ENCODE results near the gene GPR173.
A peak's percentile ranks its signal among the peaks of the same experiment; 100 is the strongest.

Gene GPR173

DNA sequence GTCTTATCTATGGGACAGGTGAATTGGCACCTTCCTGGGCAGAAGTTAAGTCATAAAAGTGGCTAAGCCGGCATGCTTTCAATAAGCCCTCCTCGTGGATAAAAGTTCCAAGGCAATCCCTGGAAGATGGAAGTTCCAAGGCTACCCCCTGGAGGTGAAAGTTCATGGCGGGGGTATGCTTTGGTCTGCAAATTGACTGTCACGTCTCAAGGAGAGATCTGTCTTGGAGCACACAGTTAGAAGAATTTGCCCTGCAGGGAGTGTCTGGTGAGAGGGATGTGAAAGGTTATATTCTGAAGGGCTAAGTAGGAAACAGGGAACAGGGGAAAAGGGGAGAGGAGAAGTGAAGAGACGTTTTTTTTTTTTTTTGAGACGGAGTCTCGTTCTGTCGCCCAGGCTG lies 26.2 kb upstream of the GPR173 start:
- Histone ChIP-seq H3K9me3 (ENCODE audit: control insufficient read depth, insufficient read depth, low read depth, low read length) (peaks cover 7% of the 10 kb centered on the region; the same call in 1 of the 2 replicates), H3K36me3 (ENCODE audit: control insufficient read depth, insufficient read depth, low read length) (no peaks in the 10 kb centered on the region), H3K4me3 (ENCODE audit: low read depth, low read length) (no peak overlapping the region), H3K27me3 (ENCODE audit: control insufficient read depth, insufficient read depth, low read length) (no peaks in the 10 kb centered on the region), H3K9ac (ENCODE audit: low read length) (no peak overlapping the region), H3K4me1 (ENCODE audit: control insufficient read depth, insufficient read depth, low read length) (0 out of 2 replicates have a peak, but pooled peaks cover 3% of the 10 kb centered on the region), H3K27ac (ENCODE audit: low read depth, low read length) (no peak overlapping the region)

DNA sequence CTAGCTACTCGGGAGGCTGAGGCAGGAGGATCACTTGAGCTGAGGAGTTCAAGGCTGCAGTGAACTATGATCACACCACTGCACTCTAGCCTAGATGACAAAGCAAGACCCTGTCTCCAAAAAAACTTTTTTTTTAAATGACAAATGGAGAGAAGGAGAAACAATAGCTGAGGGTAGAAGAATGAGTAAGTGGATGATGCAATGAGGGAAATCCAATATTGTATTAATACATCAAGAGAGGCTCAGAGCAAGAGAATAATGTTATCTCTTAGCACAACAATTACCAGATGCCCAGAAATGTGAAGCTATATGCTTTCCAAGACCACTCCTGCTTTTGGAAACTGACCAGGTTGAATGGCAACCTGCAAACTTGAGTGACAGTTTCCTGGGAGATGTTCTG lies 19.9 kb upstream of the GPR173 start:
- Histone ChIP-seq H3K9me3 (ENCODE audit: control insufficient read depth, insufficient read depth, low read depth, low read length) (peaks cover 7% of the 10 kb centered on the region; the same call in 1 of the 2 replicates), H3K27ac (ENCODE audit: low read depth, low read length) (no peak overlapping the region), H3K27me3 (ENCODE audit: control insufficient read depth, insufficient read depth, low read length) (no peaks in the 10 kb centered on the region), H3K4me1 (ENCODE audit: control insufficient read depth, insufficient read depth, low read length) (peaks cover 6% of the 10 kb centered on the region; the same call in 1 of the 2 replicates), H3K36me3 (ENCODE audit: control insufficient read depth, insufficient read depth, low read length) (no peaks in the 10 kb centered on the region), H3K9ac (ENCODE audit: low read length) (no peak overlapping the region), H3K4me3 (ENCODE audit: low read depth, low read length) (no peak overlapping the region)

DNA sequence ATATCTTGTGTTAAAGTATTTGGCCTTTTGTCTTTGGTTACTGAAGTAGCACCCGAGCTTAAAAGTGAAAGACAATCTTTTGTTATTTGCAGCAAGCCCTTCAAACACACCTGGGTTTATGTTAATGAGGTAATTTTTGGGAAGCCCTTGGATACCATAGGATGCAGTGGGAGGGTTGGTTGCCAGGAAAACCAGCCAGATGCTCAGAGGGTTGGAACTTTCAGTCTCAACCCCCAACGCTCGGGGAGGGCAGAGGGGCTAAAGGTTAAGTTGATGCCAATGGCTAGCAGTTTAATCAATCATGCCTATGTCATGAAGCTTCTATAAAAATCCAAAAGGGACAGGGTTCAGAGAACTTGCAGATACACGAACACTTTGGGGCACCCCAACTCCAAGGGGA lies 17.2 kb upstream of the GPR173 start:
- no peaks in the 10 kb centered on the region; the same call in 1 of the 2 replicates for H3K9me3 ChIP-seq (ENCODE audit: control insufficient read depth, insufficient read depth, low read depth, low read length)
- H3K27ac ChIP-seq (ENCODE audit: low read depth, low read length): no peak overlapping the region
- no peak overlapping the region for H3K4me3 ChIP-seq (ENCODE audit: low read depth, low read length)
- H3K27me3 ChIP-seq (ENCODE audit: control insufficient read depth, insufficient read depth, low read length): no peaks in the 10 kb centered on the region
- no peaks in the 10 kb centered on the region for H3K36me3 ChIP-seq (ENCODE audit: control insufficient read depth, insufficient read depth, low read length)
- H3K9ac ChIP-seq (ENCODE audit: low read length): no peak overlapping the region
- peaks cover 6% of the 10 kb centered on the region; the same call in 1 of the 2 replicates for H3K4me1 ChIP-seq (ENCODE audit: control insufficient read depth, insufficient read depth, low read length)

DNA sequence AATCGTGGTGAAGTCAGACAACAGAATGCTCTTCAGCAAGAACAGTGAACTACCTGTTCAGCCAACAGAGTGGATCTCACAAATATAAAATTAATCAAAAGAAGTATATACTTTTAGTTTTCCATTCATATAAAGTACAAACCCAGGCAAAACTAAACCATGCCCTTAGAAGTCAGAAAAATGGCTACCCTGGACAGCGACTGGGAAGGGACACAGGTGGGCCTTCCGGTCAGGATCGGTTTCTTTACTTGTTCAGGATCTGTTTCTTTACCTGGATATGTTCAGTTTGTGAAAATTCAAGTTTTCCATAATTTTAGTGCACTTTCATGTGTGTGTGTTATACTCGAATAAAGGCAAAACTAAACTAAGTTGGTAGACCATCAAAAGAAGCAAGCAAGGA lies 12.4 kb upstream of the GPR173 start:
- Histone ChIP-seq H3K4me3 (ENCODE audit: low read depth, low read length) (no peak overlapping the region), H3K9me3 (ENCODE audit: control insufficient read depth, insufficient read depth, low read depth, low read length) (no peaks in the 10 kb centered on the region), H3K4me1 (ENCODE audit: control insufficient read depth, insufficient read depth, low read length) (peaks cover 6% of the 10 kb centered on the region; the same call in 1 of the 2 replicates), H3K27ac (ENCODE audit: low read depth, low read length) (no peak overlapping the region), H3K9ac (ENCODE audit: low read length) (no peak overlapping the region), H3K27me3 (ENCODE audit: control insufficient read depth, insufficient read depth, low read length) (no peaks in the 10 kb centered on the region), H3K36me3 (ENCODE audit: control insufficient read depth, insufficient read depth, low read length) (no peaks in the 10 kb centered on the region)

DNA sequence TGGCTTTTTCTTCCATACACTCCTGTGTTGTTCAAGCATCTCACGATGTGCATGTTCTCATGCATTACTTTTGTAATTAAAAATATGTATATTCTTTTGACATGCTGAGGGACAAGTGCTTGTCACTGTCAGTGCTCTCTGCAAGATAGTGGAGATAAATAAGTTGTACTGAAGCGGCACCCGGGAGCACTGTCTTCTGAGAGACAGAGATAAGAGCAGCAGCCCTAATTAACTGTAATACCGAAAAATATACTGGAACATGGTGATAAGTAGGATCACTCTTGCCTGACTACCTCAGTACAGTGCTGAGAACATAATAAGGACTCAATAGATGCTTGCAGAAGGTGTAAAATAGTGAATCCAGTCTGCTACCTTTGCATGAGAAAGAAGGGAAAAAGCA lies 9.4 kb upstream of the GPR173 start:
- no peaks in the 10 kb centered on the region for H3K4me1 ChIP-seq (ENCODE audit: control insufficient read depth, insufficient read depth, low read length)
- H3K36me3 ChIP-seq (ENCODE audit: control insufficient read depth, insufficient read depth, low read length): no peaks in the 10 kb centered on the region
- H3K9ac ChIP-seq (ENCODE audit: low read length): no peak overlapping the region
- no peak overlapping the region for H3K27ac ChIP-seq (ENCODE audit: low read depth, low read length)
- no peaks in the 10 kb centered on the region; the same call in 1 of the 2 replicates for H3K9me3 ChIP-seq (ENCODE audit: control insufficient read depth, insufficient read depth, low read depth, low read length)
- no peak overlapping the region for H3K4me3 ChIP-seq (ENCODE audit: low read depth, low read length)
- H3K27me3 ChIP-seq (ENCODE audit: control insufficient read depth, insufficient read depth, low read length): no peaks in the 10 kb centered on the region

DNA sequence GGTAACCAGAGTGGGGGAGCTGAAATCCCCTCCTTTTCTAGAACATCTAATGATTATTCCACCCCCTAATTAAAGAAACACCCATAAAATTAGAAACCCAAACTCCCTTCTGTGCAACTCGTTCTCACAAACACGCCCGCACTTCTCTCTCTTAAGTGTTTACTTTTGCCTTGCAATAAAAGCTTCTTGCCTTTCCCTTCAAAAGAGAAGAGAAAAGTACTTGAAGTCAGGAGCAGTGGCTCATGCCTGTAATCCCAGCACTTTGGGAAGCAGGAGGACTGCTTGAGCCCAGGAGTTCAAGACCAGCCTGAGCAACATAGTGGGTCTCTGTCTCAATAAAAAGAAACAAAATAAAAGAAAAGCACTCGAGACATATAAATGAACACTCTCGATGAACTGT lies 3.6 kb upstream of the GPR173 start:
- Histone ChIP-seq H3K27me3 (ENCODE audit: control insufficient read depth, insufficient read depth, low read length) (no peaks in the 10 kb centered on the region), H3K36me3 (ENCODE audit: control insufficient read depth, insufficient read depth, low read length) (no peaks in the 10 kb centered on the region), H3K9me3 (ENCODE audit: control insufficient read depth, insufficient read depth, low read depth, low read length) (no peaks in the 10 kb centered on the region; the same call in 1 of the 2 replicates)

DNA sequence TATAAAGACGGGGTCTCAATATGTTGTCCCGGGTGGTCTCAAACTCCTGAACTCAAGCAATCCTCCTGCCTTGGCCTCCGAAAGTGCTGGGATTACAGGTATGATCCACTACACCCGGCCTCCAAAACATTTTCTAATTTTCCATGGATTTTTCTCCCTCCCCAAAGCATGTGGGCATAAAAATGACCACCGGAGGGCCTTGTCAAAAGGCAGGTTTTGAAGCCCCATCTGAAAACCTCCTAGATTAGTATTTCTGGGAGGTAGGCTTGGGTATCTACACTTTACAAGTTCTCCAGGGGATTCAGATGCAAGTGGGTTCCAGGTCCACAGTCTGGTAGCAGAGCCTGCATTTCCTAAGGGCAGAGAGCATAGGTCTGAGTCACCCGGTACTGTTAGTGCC lies 1.4 kb upstream of the GPR173 start:
- peaks cover 16% of the 10 kb centered on the region; the same call in 1 of the 2 replicates for H3K4me1 ChIP-seq (ENCODE audit: control insufficient read depth, insufficient read depth, low read length)
- H3K9me3 ChIP-seq (ENCODE audit: control insufficient read depth, insufficient read depth, low read depth, low read length): peaks cover 6% of the 10 kb centered on the region; the same call in 1 of the 2 replicates
- no peak overlapping the region for H3K9ac ChIP-seq (ENCODE audit: low read length)
- H3K27me3 ChIP-seq (ENCODE audit: control insufficient read depth, insufficient read depth, low read length): no peaks in the 10 kb centered on the region
- H3K36me3 ChIP-seq (ENCODE audit: control insufficient read depth, insufficient read depth, low read length): no peaks in the 10 kb centered on the region
- no peak overlapping the region for H3K4me3 ChIP-seq (ENCODE audit: low read depth, low read length)
- no peak overlapping the region for H3K27ac ChIP-seq (ENCODE audit: low read depth, low read length)

More for the DNA sequence above, 3.6 kb upstream of the GPR173 start:
- Histone ChIP-seq H3K27ac (ENCODE audit: low read depth, low read length) (no peak overlapping the region), H3K4me1 (ENCODE audit: control insufficient read depth, insufficient read depth, low read length) (peaks cover 9% of the 10 kb centered on the region; the same call in 1 of the 2 replicates), H3K9ac (ENCODE audit: low read length) (no peak overlapping the region), H3K4me3 (ENCODE audit: low read depth, low read length) (no peak overlapping the region)

DNA sequence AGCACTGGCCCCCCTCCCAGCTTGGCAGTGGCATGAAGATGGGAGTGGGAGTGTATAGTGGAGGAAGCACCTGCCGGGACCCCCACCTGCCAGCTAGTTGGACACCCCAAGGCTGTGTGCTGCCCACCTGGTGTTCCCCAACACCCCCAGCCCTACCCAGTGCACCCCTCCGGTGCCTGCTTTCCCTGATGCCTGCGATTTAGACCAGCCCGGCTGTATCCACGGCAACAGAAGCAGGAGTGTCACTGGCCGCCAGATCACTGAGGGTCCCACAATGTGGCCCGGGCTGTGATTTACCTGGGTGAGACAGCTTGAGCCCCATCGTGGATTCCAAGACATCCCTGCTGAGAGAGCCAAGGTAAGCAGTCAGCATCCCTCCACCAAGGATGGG lies 533 bp downstream of the GPR173 start:
- H3K27me3 ChIP-seq (ENCODE audit: control insufficient read depth, insufficient read depth, low read length): no peaks in the 10 kb centered on the region
- H3K36me3 ChIP-seq (ENCODE audit: control insufficient read depth, insufficient read depth, low read length): no peaks in the 10 kb centered on the region
- peak overlapping the region; percentile 50 for H3K9ac ChIP-seq (ENCODE audit: low read length)
- peak overlapping the region; percentile 80 for H3K4me3 ChIP-seq (ENCODE audit: low read depth, low read length)
- no peak overlapping the region for H3K27ac ChIP-seq (ENCODE audit: low read depth, low read length)
- H3K9me3 ChIP-seq (ENCODE audit: control insufficient read depth, insufficient read depth, low read depth, low read length): peaks cover 17% of the 10 kb centered on the region; the same call in 1 of the 2 replicates
- H3K4me1 ChIP-seq (ENCODE audit: control insufficient read depth, insufficient read depth, low read length): peaks cover 16% of the 10 kb centered on the region; the same call in 1 of the 2 replicates

DNA sequence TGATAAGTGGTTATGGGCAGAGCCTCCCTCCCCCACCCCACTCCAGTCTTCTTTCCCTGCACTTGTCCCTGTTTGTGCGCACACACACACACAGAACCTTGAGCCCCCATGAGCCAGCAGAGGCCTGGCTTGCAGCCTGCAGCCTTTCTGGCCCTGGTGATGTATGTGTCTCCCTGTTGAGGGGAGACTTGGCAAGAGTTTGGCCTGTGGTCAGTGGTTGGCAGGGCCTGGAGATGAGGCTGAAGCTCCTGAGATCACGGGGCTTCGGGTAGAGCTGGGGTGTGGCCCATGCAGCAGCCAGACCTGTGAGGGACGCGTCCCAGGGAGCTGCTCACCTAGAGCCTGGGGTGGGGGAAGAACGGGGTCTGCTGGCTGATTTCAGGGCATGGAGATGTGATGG lies 2.3 kb downstream of the GPR173 start:
- Histone ChIP-seq H3K27ac (ENCODE audit: low read depth, low read length) (no peak overlapping the region), H3K9me3 (ENCODE audit: control insufficient read depth, insufficient read depth, low read depth, low read length) (peaks cover 17% of the 10 kb centered on the region; the same call in 1 of the 2 replicates), H3K4me3 (ENCODE audit: low read depth, low read length) (no peak overlapping the region), H3K9ac (ENCODE audit: low read length) (no peak overlapping the region), H3K27me3 (ENCODE audit: control insufficient read depth, insufficient read depth, low read length) (no peaks in the 10 kb centered on the region), H3K4me1 (ENCODE audit: control insufficient read depth, insufficient read depth, low read length) (peaks cover 16% of the 10 kb centered on the region; the same call in 1 of the 2 replicates), H3K36me3 (ENCODE audit: control insufficient read depth, insufficient read depth, low read length) (no peaks in the 10 kb centered on the region)

DNA sequence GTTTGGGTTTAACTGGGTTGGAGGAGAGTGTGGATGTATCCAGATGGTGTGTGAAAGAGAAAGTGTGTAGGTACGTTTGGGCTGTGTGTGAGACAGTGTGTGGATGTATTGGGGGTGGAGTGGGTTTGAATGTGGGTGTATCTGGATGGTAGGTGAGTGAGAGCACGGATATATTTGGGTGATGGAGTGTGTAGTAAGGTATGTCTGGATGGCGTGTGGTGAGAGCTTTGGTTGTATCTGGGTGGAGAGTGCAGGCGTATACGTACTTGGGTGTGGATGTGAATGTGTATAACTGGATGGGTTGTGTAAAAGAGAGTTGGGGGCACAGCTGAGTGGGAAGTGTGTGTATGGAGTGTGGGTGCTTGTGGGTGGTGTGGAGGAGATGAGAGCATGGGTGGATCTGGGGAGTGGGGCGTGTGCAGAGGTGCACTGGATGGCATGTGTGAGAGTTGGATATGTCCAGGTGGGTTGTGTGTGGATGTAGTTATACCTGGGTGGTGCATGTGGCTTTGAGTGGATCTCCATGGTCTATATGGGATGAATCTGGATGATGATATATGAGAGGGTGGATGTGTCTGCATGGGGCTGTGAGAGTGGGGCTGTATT lies 6.8 kb downstream of the GPR173 start:
- H3K4me1 ChIP-seq (ENCODE audit: control insufficient read depth, insufficient read depth, low read length): peaks cover 6% of the 10 kb centered on the region; the same call in 1 of the 2 replicates
- H3K9me3 ChIP-seq (ENCODE audit: control insufficient read depth, insufficient read depth, low read depth, low read length): peaks cover 17% of the 10 kb centered on the region; the same call in 1 of the 2 replicates
- no peaks in the 10 kb centered on the region for H3K36me3 ChIP-seq (ENCODE audit: control insufficient read depth, insufficient read depth, low read length)
- H3K9ac ChIP-seq (ENCODE audit: low read length): no peak overlapping the region
- no peak overlapping the region for H3K27ac ChIP-seq (ENCODE audit: low read depth, low read length)
- H3K4me3 ChIP-seq (ENCODE audit: low read depth, low read length): no peak overlapping the region
- H3K27me3 ChIP-seq (ENCODE audit: control insufficient read depth, insufficient read depth, low read length): no peaks in the 10 kb centered on the region

DNA sequence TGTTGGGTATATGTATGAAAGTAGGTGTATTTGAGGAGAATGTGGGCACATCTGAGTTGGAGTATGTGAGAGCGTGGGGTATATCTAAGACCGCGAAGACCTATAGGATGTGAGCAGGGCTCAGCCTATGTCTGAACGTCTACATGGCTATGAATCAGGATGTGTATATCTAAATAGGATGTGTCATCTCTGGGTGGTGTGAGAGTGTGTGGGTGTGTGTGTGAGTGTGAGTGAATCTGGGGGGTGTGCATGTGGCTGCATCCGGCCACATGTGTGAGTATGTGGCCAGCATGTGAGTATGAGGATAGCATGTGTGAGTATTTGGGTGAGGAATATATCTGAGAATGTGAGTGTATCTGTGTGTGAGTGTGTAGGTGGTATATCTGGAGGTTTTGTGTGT lies 7.7 kb downstream of the GPR173 start:
- H3K4me3 ChIP-seq (ENCODE audit: low read depth, low read length): no peak overlapping the region
- H3K9ac ChIP-seq (ENCODE audit: low read length): no peak overlapping the region
- no peaks in the 10 kb centered on the region for H3K36me3 ChIP-seq (ENCODE audit: control insufficient read depth, insufficient read depth, low read length)
- H3K4me1 ChIP-seq (ENCODE audit: control insufficient read depth, insufficient read depth, low read length): peaks cover 1% of the 10 kb centered on the region; the same call in 1 of the 2 replicates
- no peak overlapping the region for H3K27ac ChIP-seq (ENCODE audit: low read depth, low read length)
- no peaks in the 10 kb centered on the region for H3K27me3 ChIP-seq (ENCODE audit: control insufficient read depth, insufficient read depth, low read length)
- peaks cover 15% of the 10 kb centered on the region; the same call in 1 of the 2 replicates for H3K9me3 ChIP-seq (ENCODE audit: control insufficient read depth, insufficient read depth, low read depth, low read length)
